GM12891 (cell line): ENCODE results near the gene SART3.

Experiments used
- POLR2A ChIP-seq: IDR thresholded peaks from 2 replicates; pipeline ENCODE4 v1.6.1; 2011; ENCODE audit warnings: low read depth, low read length, control low read depth
- POLR2AphosphoS5 ChIP-seq: IDR thresholded peaks from 2 replicates; pipeline ENCODE4 v1.6.1; 2011; ENCODE audit warnings: low read depth, low read length, control low read depth

DNA sequence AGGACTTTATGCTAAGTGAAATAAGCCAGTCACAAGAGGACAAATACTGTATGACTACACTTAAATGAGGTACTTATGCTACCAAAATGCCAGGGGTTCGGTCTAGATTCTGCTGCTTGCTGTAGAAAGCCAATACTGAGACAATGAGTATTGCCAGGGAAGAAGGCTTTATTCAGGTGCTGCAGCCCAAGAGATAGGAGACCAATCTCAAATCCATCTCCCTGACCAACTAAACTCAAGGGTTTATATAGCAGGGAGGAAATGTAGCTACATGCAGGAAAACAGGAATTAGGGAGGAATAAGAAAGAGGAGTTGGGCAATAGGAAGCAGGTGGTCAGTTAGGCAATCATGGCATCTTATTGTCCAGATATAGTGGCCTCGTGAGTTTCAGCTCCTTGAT lies 58.1 kb downstream of the SART3 start:
- TF ChIP-seq POLR2AphosphoS5: no peak
- TF ChIP-seq POLR2A: no peak
